ENCODE results near the gene MOB3B. TPM values are rescaled to one million over a fixed set of nuclear protein-coding genes. Genes with fewer than 3 reads are reported as not detected.

Gene MOB3B
- total RNA-seq, 2 donors from 2014 or later, result 3.1 to 17.8 TPM

DNA sequence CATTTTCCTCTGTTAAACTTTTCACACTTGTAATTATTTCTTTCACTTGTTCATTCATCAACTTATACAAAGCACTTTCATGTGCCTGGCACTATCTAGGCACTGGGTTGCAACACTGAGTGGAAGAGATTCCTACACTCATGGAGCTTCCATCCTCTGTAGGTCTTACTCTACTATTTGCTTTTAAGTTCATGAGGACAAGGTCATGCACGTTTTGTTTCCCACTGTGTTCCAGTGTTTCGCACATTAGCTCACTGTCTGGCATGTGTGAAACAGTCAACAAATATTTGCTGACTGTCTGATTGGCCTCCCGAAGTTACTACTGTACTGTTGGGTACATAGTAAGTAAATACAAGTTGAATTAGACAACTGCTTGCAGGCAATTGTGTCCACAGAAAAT is 93.4 kb downstream of the MOB3B start:
- 36% methylated on average over 3 of the region's 3 CpGs for WGBS
- Histone ChIP-seq H3K36me3 (no peaks in the 10 kb centered on the region), H3K27me3 (replicated peaks; ENCODE audit: insufficient read depth) (no peaks in the 10 kb centered on the region), H3K4me3 (no peak overlapping the region), H3K9me3 (no peaks in the 10 kb centered on the region), H3K4me1 (replicated peaks) (peaks cover 4% of the 10 kb centered on the region), H3K27ac (no peak overlapping the region)
- TF ChIP-seq POLR2AphosphoS5 (IDR thresholded peaks at IDR 0.05) (peak; percentile 48), POLR2A (IDR thresholded peaks at IDR 0.05) (no peak)
- DNase-seq (ENCODE audit: low spot score), result peak; percentile 16
- intact Hi-C loops (cut with DNase I), result no loop called here

DNA sequence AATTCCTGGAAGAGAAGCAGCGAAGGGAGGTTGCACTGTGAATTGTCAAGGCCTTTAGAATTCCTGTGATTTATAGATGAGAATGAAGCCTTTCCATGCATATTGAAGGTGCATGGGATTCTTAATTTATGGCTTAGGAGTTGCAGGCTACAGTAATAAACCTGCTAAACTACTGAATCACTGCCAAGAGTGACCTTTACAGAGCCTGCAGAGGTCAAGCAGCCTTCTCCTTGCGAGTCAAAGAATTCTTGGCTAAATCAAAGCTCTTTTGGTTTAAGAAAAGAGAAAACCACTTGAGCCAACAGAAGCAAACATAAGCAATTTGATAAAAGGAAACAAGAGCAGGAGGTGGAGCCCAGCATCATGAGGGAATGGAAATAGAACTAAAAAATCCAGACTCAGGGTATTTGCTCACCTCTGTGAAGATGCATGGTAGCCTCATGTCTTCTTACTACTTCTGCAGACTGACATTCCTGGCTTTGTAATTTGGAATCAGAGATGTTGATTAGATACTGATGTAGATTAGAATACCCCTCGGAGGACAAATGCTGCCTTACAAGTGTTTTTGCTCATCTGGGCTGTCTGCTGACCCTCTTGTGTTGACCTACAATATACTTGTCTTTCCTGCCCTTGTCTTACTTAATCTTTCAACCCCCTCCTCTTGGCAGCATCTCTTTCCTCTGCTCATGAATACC is 95.8 kb downstream of the MOB3B start:
- Histone ChIP-seq H3K9me3 (no peaks in the 10 kb centered on the region), H3K4me3 (no peak overlapping the region), H3K36me3 (no peaks in the 10 kb centered on the region), H3K4me1 (replicated peaks) (peaks cover 4% of the 10 kb centered on the region), H3K27me3 (replicated peaks; ENCODE audit: insufficient read depth) (no peaks in the 10 kb centered on the region), H3K27ac (no peak overlapping the region)
- intact Hi-C loops (cut with DNase I), result no loop called here
- no peak for DNase-seq (ENCODE audit: low spot score)
- 72% methylated on average over 3 of the region's 3 CpGs for WGBS
- TF ChIP-seq POLR2A (IDR thresholded peaks at IDR 0.05), result no peak
- TF ChIP-seq, protein P1, sequence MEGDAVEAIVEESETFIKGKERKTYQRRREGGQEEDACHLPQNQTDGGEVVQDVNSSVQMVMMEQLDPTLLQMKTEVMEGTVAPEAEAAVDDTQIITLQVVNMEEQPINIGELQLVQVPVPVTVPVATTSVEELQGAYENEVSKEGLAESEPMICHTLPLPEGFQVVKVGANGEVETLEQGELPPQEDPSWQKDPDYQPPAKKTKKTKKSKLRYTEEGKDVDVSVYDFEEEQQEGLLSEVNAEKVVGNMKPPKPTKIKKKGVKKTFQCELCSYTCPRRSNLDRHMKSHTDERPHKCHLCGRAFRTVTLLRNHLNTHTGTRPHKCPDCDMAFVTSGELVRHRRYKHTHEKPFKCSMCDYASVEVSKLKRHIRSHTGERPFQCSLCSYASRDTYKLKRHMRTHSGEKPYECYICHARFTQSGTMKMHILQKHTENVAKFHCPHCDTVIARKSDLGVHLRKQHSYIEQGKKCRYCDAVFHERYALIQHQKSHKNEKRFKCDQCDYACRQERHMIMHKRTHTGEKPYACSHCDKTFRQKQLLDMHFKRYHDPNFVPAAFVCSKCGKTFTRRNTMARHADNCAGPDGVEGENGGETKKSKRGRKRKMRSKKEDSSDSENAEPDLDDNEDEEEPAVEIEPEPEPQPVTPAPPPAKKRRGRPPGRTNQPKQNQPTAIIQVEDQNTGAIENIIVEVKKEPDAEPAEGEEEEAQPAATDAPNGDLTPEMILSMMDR (IDR thresholded peaks at IDR 0.05), result no peak
- TF ChIP-seq POLR2AphosphoS5 (IDR thresholded peaks at IDR 0.05), result no peak

DNA sequence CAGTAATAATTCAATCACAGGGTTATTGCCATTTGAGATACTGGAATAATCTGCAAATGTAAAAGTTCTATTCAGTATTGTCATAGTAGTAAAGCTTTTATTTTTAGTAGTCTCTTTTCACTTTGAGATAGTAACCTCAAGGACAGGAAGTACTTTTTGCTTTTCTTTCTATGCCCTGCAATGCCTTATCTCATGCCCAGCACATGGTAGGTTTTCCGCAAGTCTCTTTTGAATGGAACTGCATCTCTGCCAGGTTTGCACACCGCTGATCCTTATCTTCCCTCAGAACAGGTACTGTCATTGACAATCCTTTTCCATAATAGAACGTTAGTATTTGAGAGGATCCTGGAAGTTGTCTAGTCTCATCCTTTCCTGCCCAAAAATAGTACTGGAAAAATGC is 97.3 kb downstream of the MOB3B start:
- H3K27me3 ChIP-seq (replicated peaks; ENCODE audit: insufficient read depth), result no peaks in the 10 kb centered on the region
- intact Hi-C loops (cut with DNase I), result no loop called here
- no peak for DNase-seq (ENCODE audit: low spot score)
- 25% methylated on average over 3 of the region's 3 CpGs for WGBS
- H3K4me3 ChIP-seq, result no peak overlapping the region
- H3K36me3 ChIP-seq, result no peaks in the 10 kb centered on the region
- H3K27ac ChIP-seq, result no peak overlapping the region
- H3K9me3 ChIP-seq, result no peaks in the 10 kb centered on the region
- H3K4me1 ChIP-seq (replicated peaks), result peaks cover 4% of the 10 kb centered on the region
- TF ChIP-seq POLR2A (IDR thresholded peaks at IDR 0.05) (no peak), POLR2AphosphoS5 (IDR thresholded peaks at IDR 0.05) (no peak)
- TF ChIP-seq, protein P1 (IDR thresholded peaks at IDR 0.05), result no peak

DNA sequence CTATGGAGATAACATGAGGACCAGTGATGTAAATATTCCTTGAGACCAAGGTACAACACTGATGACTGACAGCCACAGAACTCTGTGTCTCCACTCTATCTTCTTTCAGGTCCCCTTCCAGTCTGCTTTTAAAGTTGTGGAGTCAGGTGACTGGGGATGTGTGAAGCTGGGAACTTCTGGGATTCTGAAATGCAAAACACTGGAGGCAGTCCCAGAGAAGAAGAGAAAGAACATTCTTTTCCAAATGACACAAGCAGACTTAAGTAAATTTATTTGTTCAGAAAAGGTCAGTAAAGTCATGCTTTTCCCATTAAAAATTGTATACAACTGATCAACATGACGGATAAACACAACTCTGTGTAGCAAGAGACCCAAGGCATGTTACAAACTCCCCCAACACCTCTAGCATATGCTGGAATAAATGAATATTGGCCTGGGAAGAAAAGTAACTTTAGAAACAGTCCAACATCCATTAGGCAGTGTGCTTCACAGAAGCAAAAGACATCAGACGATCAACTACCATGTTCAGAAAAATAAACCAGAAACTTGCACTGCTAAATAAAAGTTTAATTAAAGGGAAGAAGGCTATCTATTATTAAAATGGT is 98.0 kb downstream of the MOB3B start:
- Histone ChIP-seq H3K4me1 (replicated peaks) (peaks cover 4% of the 10 kb centered on the region), H3K27ac (peak overlapping the region; percentile 56 to 60), H3K36me3 (no peaks in the 10 kb centered on the region), H3K9me3 (no peaks in the 10 kb centered on the region), H3K27me3 (replicated peaks; ENCODE audit: insufficient read depth) (no peaks in the 10 kb centered on the region), H3K4me3 (no peak overlapping the region)
- intact Hi-C loops (cut with DNase I), result no loop called here
- TF ChIP-seq POLR2AphosphoS5 (IDR thresholded peaks at IDR 0.05), result no peak
- TF ChIP-seq, protein P1 (IDR thresholded peaks at IDR 0.05), result no peak
- TF ChIP-seq POLR2A (IDR thresholded peaks at IDR 0.05), result no peak
- no peak for DNase-seq (ENCODE audit: low spot score)
- WGBS, result 47% methylated on average over 2 of the region's 2 CpGs

- TF ChIP-seq, protein P1 (IDR thresholded peaks at IDR 0.05), result no peak
- TF ChIP-seq POLR2A (IDR thresholded peaks at IDR 0.05), result no peak
- no peak for TF ChIP-seq POLR2AphosphoS5 (IDR thresholded peaks at IDR 0.05)
- Histone ChIP-seq H3K4me1 (replicated peaks) (no peaks in the 10 kb centered on the region), H3K36me3 (no peaks in the 10 kb centered on the region), H3K27ac (peak overlapping the region; percentile 56 to 60), H3K4me3 (no peak overlapping the region), H3K27me3 (replicated peaks; ENCODE audit: insufficient read depth) (no peaks in the 10 kb centered on the region), H3K9me3 (no peaks in the 10 kb centered on the region)
- WGBS, result 27% methylated on average over 5 of the region's 5 CpGs
- intact Hi-C loops (cut with DNase I), result no loop called here
- DNase-seq (ENCODE audit: low spot score), result no peak
These were observed 98.7 kb downstream of the MOB3B start for GRCh38 chr9:27430750-27431535.
